CD4-positive, CD25-positive, alpha-beta regulatory T cell (primary cell): Measurements from ENCODE around the gene PLCG2. TPM values are rescaled to one million over a fixed set of nuclear protein-coding genes. Genes with fewer than 3 reads are reported as not detected.

Experiments
- ATAC-seq, 2 donors: fragments of 150-1000 bp; cut with Tn5 transposase; one replicate each; pipeline ENCODE4 v1.10.0; 2021; ENCODE audit warnings: low read depth in 2 of 2, moderate number of reproducible peaks in 2 of 2, moderate library complexity in 1 of 2
- DNase-seq, 3 donors: peaks; one replicate each; pipeline versions ENCODE4 v3.0.0 to v3.0.0-alpha.2; 2012 to 2022; ENCODE audit warnings: mixed read lengths in 1 of 3
- H3K27ac ChIP-seq: one replicate; pipeline ENCODE4 v1.7.0; 2013; ENCODE audit warnings: mild to moderate bottlenecking, low read length; ENCODE audit not compliant: insufficient read depth, poor library complexity, severe bottlenecking
- H3K27me3 ChIP-seq: one replicate; pipeline ENCODE4 v1.7.0; 2013; ENCODE audit warnings: low read length; ENCODE audit not compliant: control insufficient read depth, insufficient read depth
- H3K36me3 ChIP-seq: one replicate; pipeline ENCODE4 v1.7.0; 2013; ENCODE audit warnings: mild to moderate bottlenecking, low read length, moderate library complexity; ENCODE audit not compliant: control insufficient read depth, insufficient read depth
- H3K4me1 ChIP-seq: 2 replicates; pipeline ENCODE4 v1.7.0; 2013; ENCODE audit warnings: mild to moderate bottlenecking, low read length; ENCODE audit not compliant: insufficient read depth, control insufficient read depth, poor library complexity, severe bottlenecking
- H3K4me3 ChIP-seq: one replicate; pipeline ENCODE4 v1.7.0; 2013; ENCODE audit warnings: low read depth, mild to moderate bottlenecking, low read length, moderate library complexity
- H3K9me3 ChIP-seq, 2 experiments: 1 replicate in 1 of 2; 2 replicates in 1 of 2; pipeline ENCODE4 v1.7.0; 2013; ENCODE audit warnings: low read length in 2 of 2, mild to moderate bottlenecking in 1 of 2, moderate library complexity in 1 of 2; ENCODE audit not compliant: control insufficient read depth in 2 of 2
- H3K27ac Mint-ChIP-seq, 3 donors: one replicate each; pipeline ENCODE4 v1.8.0; 2020 to 2022; ENCODE audit warnings: mild to moderate bottlenecking in 3 of 3, mixed read lengths in 3 of 3, moderate library complexity in 2 of 3
- H3K27me3 Mint-ChIP-seq: one replicate; pipeline ENCODE4 v1.8.0; 2022; ENCODE audit warnings: mild to moderate bottlenecking, mixed read lengths
- H3K36me3 Mint-ChIP-seq: one replicate; pipeline ENCODE4 v1.8.0; 2020; ENCODE audit warnings: mixed read lengths
- H3K4me1 Mint-ChIP-seq, 4 donors: one replicate each; pipeline ENCODE4 v1.8.0; 2020 to 2022; ENCODE audit warnings: mixed read lengths in 4 of 4, mild to moderate bottlenecking in 1 of 4
- H3K4me3 Mint-ChIP-seq, 4 donors: one replicate each; pipeline ENCODE4 v1.8.0; 2020 to 2022; ENCODE audit warnings: mild to moderate bottlenecking in 4 of 4, mixed read lengths in 4 of 4, moderate library complexity in 3 of 4
- H3K9me3 Mint-ChIP-seq, 7 donors: one replicate each; pipeline ENCODE4 v1.8.0; 2020 to 2022; ENCODE audit warnings: mixed read lengths in 7 of 7, mild to moderate bottlenecking in 3 of 7, moderate library complexity in 2 of 7
- polyA plus RNA-seq, 4 donors: library from polyadenylated mRNA; unstranded; fragments of 300-500 nt; fragmentation: Illumina TruSeq; gene quantifications; one replicate each; pipeline ENCODE4 v1.2.3, GENCODE V29; 2021
- total RNA-seq: library from RNA; stranded (reverse); gene quantifications from one replicate; pipeline ENCODE4 v1.2.3, GENCODE V29; 2022

Gene PLCG2
- total and polyA plus RNA-seq, 5 donors from 2014 or later, result 0.59 to 3.8 (median 1.3) TPM; not detected in 1

DNA sequence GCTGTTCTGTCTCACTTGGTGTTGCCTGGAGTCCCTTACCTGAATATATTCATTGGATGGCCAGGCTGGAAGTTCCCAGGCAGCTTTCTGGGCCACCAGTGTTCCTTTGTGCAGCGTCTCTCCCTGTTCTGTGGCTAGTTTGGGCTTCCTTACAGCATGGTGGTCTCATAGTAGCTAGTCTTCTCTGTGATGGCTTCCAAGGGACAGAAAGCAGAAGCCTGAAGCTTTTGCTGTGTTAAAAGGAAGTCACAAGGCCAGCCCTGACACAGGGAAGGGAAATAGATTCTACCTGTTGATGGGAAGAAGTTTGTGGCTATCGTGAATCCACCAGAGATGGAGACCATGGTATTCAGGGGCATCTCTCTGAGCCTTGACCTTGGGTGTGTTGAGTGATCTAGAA, 34.6 kb downstream of the PLCG2 start:
- no peak for ATAC-seq
- Histone ChIP-seq H3K9me3 (no peaks in the 10 kb centered on the region), H3K4me3 (no peak overlapping the region), H3K27me3 (no peaks in the 10 kb centered on the region), H3K36me3 (no peaks in the 10 kb centered on the region), H3K4me1 (no peaks in the 10 kb centered on the region), H3K27ac (no peak overlapping the region)
- H3K36me3 Mint-ChIP-seq, result no peaks in the 10 kb centered on the region
- H3K27ac Mint-ChIP-seq, result no peak overlapping the region
- DNase-seq, result no peak
- H3K9me3 Mint-ChIP-seq, result peaks cover 0 to 7% (median 4%) of the 10 kb centered on the region in 7 donors
- no peak overlapping the region for H3K4me3 Mint-ChIP-seq
- H3K4me1 Mint-ChIP-seq, result peaks cover 0 to 8% (median 4%) of the 10 kb centered on the region in 4 donors
- H3K27me3 Mint-ChIP-seq, result peaks cover 10% of the 10 kb centered on the region

DNA sequence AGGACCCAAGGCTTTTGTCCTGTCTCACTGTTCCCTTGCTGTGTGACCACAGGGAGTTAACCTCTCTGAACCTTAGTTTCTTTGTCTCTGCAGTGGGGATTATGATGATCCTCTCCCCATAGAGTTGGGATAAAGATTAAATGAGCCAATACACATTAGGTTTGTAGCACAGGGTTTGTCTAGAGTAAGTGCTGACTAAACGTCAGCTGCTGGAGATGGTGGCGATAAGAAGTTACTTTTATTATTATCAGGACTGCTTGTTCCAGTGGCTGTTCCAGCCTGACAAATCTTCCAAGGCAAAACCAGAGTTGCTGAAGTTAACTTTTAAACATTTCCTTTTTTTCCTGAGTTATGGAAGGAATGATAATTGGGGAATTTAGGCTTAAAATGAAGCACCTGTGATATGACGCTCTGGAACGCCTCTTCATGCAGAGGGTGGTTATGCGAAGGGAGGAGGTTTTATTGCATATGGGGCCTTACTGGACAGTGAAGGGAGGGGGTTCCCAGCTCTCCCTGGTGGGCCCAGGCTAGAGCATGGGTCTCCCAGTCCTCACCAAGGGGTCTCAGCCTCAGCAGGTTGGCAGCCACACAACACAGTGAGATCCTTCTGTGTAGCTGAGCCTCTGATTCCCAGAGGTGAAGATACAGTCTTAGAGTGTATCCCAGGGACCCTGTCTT, 35.8 kb downstream of the PLCG2 start:
- Histone ChIP-seq H3K27ac (no peak overlapping the region), H3K4me3 (no peak overlapping the region), H3K27me3 (no peaks in the 10 kb centered on the region), H3K4me1 (no peaks in the 10 kb centered on the region), H3K36me3 (no peaks in the 10 kb centered on the region), H3K9me3 (no peaks in the 10 kb centered on the region)
- Mint-ChIP-seq H3K4me3 (no peak overlapping the region), H3K36me3 (no peaks in the 10 kb centered on the region), H3K27me3 (peaks cover 10% of the 10 kb centered on the region), H3K4me1 (peaks cover 0 to 8% (median 4%) of the 10 kb centered on the region in 4 donors), H3K27ac (no peak overlapping the region), H3K9me3 (peaks cover 0 to 7% (median 4%) of the 10 kb centered on the region in 7 donors)
- no peak for ATAC-seq
- no peak for DNase-seq

DNA sequence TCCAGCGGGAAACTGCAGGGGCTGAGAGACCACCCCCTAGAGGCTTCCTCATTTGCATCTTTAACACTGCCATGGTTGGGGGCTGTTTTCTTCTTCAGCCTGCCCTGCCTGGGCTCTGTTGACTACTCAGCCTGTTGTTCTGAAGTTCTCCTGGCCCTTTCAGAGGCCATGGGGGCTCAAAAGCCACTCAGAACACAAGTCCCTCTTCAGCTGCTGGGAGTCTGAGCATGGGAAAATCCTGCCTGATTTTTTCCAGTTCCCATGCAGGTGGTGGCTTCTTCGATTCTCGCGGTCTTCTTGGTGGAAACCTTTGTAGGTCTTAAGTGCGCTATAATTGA, 36.3 kb downstream of the PLCG2 start:
- Histone ChIP-seq H3K36me3 (no peaks in the 10 kb centered on the region), H3K9me3 (no peaks in the 10 kb centered on the region), H3K27me3 (no peaks in the 10 kb centered on the region), H3K4me1 (no peaks in the 10 kb centered on the region), H3K27ac (no peak overlapping the region), H3K4me3 (no peak overlapping the region)
- peaks cover 10% of the 10 kb centered on the region for H3K27me3 Mint-ChIP-seq
- peak overlapping the region in 1 of 3 donors; percentile 60 for H3K27ac Mint-ChIP-seq
- no peaks in the 10 kb centered on the region for H3K36me3 Mint-ChIP-seq
- no peak for ATAC-seq
- no peak for DNase-seq
- peaks cover 0 to 8% (median 3%) of the 10 kb centered on the region in 4 donors for H3K4me1 Mint-ChIP-seq
- H3K4me3 Mint-ChIP-seq, result no peak overlapping the region
- peaks cover 0 to 7% (median 4%) of the 10 kb centered on the region in 7 donors for H3K9me3 Mint-ChIP-seq

DNA sequence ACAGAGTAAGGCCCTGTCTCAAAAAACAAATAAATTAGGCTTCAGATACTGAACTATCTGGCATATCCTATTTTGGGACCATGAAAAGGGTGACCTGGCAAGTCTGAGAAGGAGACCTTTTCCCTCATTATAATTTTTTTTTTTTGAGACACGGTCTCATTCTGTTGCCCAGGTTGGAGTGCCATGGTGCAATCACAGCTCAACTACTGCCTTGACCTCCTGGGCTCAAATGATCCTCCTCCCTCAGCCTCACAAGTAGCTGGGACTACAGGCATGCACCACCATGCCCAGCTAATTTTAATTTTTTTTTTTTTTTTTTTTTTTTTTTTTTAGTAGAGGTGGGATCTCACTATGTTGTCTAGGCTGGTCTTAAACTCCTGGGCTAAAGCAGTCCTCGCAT, 37.3 kb downstream of the PLCG2 start:
- no peaks in the 10 kb centered on the region for H3K4me1 ChIP-seq
- H3K4me3 ChIP-seq, result no peak overlapping the region
- no peaks in the 10 kb centered on the region for H3K36me3 Mint-ChIP-seq
- H3K27ac ChIP-seq, result no peak overlapping the region
- H3K4me1 Mint-ChIP-seq, result peaks cover 0 to 8% (median 2%) of the 10 kb centered on the region in 4 donors
- peaks cover 5% of the 10 kb centered on the region for H3K27me3 Mint-ChIP-seq
- H3K9me3 ChIP-seq, result no peaks in the 10 kb centered on the region
- peaks cover 0 to 7% (median 4%) of the 10 kb centered on the region in 7 donors for H3K9me3 Mint-ChIP-seq
- ATAC-seq (no peak), DNase-seq (no peak)
- no peak overlapping the region for H3K4me3 Mint-ChIP-seq
- H3K36me3 ChIP-seq, result no peaks in the 10 kb centered on the region
- H3K27me3 ChIP-seq, result no peaks in the 10 kb centered on the region
- no peak overlapping the region for H3K27ac Mint-ChIP-seq

DNA sequence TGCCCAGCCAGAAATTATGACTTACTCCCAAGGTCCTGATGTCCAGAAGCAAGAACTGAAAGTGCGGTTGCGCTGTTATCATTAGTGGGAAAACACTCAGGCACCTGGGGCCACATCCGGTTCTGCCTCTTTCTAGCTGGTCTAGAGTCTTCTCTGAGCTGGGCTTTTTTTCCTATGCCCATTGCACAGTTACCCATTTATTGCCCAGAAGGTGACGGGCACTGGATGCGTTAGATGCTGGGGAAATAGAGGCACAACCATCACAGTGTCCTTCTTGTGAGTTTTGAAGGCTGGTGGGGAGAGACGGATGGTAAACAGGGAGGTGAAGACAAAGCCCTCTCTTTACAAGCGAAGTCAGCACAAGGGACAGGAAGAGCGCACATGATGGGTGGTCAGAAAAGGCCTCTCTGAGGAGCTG, 37.7 kb downstream of the PLCG2 start:
- H3K27me3 ChIP-seq, result no peaks in the 10 kb centered on the region
- Mint-ChIP-seq H3K27me3 (peaks cover 5% of the 10 kb centered on the region), H3K4me1 (peaks cover 0 to 8% (median 2%) of the 10 kb centered on the region in 4 donors), H3K4me3 (no peak overlapping the region), H3K9me3 (peaks cover 0 to 7% (median 4%) of the 10 kb centered on the region in 7 donors), H3K27ac (no peak overlapping the region), H3K36me3 (no peaks in the 10 kb centered on the region)
- ATAC-seq, result no peak
- H3K9me3 ChIP-seq, result no peaks in the 10 kb centered on the region
- H3K27ac ChIP-seq, result no peak overlapping the region
- no peaks in the 10 kb centered on the region for H3K36me3 ChIP-seq
- no peak for DNase-seq
- no peaks in the 10 kb centered on the region for H3K4me1 ChIP-seq
- H3K4me3 ChIP-seq, result no peak overlapping the region

DNA sequence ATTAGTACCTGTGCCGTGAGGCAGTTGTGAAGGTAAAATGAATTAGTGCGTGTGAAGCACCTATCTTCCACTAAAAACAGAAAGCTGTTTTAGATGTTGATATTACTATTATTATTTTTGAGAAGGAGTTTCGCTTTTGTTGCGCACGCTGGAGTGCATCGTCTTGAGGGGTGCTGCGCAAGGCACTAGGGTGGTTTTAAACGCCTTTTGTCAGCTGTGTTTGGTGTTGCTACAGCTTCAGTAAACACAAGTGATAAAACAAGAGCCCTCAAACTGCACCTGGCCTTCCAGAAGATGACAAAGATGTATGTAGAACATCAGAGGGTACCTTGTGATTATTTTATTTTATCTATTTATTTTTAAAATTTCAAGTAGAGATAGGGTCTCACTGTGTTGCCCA, 38.2 kb downstream of the PLCG2 start:
- Mint-ChIP-seq H3K9me3 (peaks cover 0 to 7% (median 4%) of the 10 kb centered on the region in 7 donors), H3K27ac (no peak overlapping the region), H3K4me3 (no peak overlapping the region), H3K36me3 (no peaks in the 10 kb centered on the region), H3K27me3 (peaks cover 5% of the 10 kb centered on the region), H3K4me1 (peaks cover 0 to 8% (median 2%) of the 10 kb centered on the region in 4 donors)
- Histone ChIP-seq H3K27me3 (no peaks in the 10 kb centered on the region), H3K4me1 (no peaks in the 10 kb centered on the region), H3K4me3 (no peak overlapping the region), H3K36me3 (no peaks in the 10 kb centered on the region), H3K9me3 (no peaks in the 10 kb centered on the region), H3K27ac (no peak overlapping the region)
- ATAC-seq (no peak), DNase-seq (no peak)

DNA sequence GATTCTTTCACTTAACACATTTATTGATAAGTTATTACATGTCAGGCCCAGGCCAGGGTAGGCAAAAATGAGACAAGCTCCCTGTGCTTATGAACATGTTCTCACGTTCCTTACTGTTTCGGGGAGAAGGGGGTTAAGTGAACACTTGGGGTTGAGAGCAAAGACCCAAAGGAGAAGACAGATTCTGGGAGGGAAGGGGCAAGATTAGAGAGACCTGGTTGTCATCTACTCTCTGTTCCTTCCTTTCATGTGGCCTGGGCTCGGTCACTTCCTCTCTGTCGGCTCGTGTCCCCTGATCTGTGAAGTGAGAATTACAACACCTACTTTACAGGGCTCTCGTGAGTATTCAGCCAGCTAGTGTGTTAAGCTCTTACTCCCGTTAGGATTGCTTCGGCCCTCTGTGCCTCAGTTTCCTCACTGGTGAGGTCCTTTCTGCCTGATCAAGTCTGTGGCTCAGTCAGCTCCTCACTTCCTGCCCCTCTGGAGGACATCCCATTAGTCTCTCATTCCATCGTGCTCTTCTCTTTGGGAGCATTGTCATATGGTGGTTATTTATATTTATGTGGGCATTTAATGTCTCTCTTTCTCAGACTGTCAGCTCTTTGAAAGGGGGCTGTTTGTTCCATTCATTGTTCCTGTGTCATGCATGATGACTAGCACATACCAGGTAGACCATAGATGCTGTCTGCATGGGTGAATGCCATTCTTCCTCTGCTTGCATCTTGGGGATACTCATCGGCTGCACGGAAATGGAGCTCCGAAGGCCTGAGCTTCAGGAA, 38.9 kb downstream of the PLCG2 start:
- Histone ChIP-seq H3K9me3 (no peaks in the 10 kb centered on the region), H3K4me3 (no peak overlapping the region), H3K27me3 (no peaks in the 10 kb centered on the region), H3K4me1 (no peaks in the 10 kb centered on the region), H3K27ac (no peak overlapping the region), H3K36me3 (no peaks in the 10 kb centered on the region)
- H3K27me3 Mint-ChIP-seq, result no peaks in the 10 kb centered on the region
- no peak overlapping the region for H3K4me3 Mint-ChIP-seq
- peaks cover 0 to 8% (median 2%) of the 10 kb centered on the region in 4 donors for H3K4me1 Mint-ChIP-seq
- H3K9me3 Mint-ChIP-seq, result peaks cover 0 to 3% (median under 1%) of the 10 kb centered on the region in 7 donors
- H3K36me3 Mint-ChIP-seq, result no peaks in the 10 kb centered on the region
- peak overlapping the region in 1 of 3 donors; percentile 77 for H3K27ac Mint-ChIP-seq
- ATAC-seq, result peak; percentile 41 to 46
- peak in 1 of 3 donors; percentile 16 for DNase-seq
